Right atrium auricular region (tissue), 2 donors: ENCODE measurements around the gene PLCH2. TPM values are rescaled to one million over a fixed set of nuclear protein-coding genes. Genes with fewer than 3 reads are reported as not detected.

Source experiments
- DNase-seq: peaks from one replicate; pipeline ENCODE4 v3.0.0-alpha.2; 2019; ENCODE audit warnings: low spot score
- H3K27ac ChIP-seq, 2 donors: fragments of 200-600 bp; sonication (generic); 1 replicate in 1 of 2; 2 replicates in 1 of 2; pipeline ENCODE4 v1.5.1; 2016 to 2019
- H3K27me3 ChIP-seq, 2 donors: fragments of 200-600 bp; sonication (generic); one replicate each; pipeline versions ENCODE4 v1.5.1 to v1.6.0; 2017 to 2019
- H3K36me3 ChIP-seq: fragments of 200-600 bp; sonication (generic); one replicate; pipeline ENCODE4 v1.5.1; 2016
- H3K4me1 ChIP-seq, 2 donors: fragments of 200-600 bp; sonication (generic); one replicate each; pipeline versions ENCODE4 v1.5.1 to v1.6.0; 2017 to 2019
- H3K4me3 ChIP-seq, 2 donors: fragments of 200-600 bp; sonication (generic); 1 replicate in 1 of 2; 2 replicates in 1 of 2; pipeline ENCODE4 v1.5.1; 2017 to 2019; ENCODE audit warnings: mild to moderate bottlenecking in 1 of 2, moderate library complexity in 1 of 2
- H3K9me3 ChIP-seq, 2 donors: fragments of 200-600 bp; sonication (generic); one replicate each; pipeline ENCODE4 v1.5.1; 2019
- total RNA-seq, 2 donors: library from RNA; depleted of rRNA; stranded (reverse); fragments of >200 nt; gene quantifications; one replicate each; pipeline ENCODE4 v1.1.0, GENCODE V29; 2016
- TF ChIP-seq, protein P1 (sequence below), 2 donors: fragments of 200-600 bp; sonication (generic); IDR thresholded peaks; one replicate each; pipeline ENCODE4 v1.5.1; 2019; ENCODE audit warnings: antibody characterized with exemption in 2 of 2

The PLCH2 gene
- total RNA-seq, 2 donors from 2014 or later, result 0.12 TPM; not detected in 1

DNA sequence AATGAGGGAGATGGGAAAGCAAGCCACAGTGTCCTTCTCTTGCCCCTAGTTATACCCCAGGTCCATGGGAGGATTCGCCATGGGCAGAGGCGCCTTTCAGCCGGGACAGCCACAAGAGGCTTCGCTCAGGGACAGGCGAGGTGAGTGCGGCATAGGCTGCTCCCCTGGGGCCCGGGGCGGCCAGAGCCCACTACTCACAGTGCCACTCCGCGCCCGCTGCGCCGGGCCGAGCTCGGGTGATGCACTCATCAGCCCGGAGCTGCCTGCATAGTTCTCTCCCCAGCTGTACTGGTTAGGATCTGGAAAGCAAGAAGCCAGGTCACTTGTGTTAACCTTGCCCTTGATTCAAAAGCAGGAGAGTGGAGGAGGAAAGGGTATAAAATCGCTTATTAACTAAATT is 41.9 kb downstream of the PLCH2 start:
- Histone ChIP-seq H3K4me3 (no peak overlapping the region), H3K27me3 (no peaks in the 10 kb centered on the region), H3K36me3 (peaks cover 88% of the 10 kb centered on the region), H3K4me1 (peaks cover 0 to 2% of the 10 kb centered on the region in 2 donors), H3K9me3 (no peaks in the 10 kb centered on the region), H3K27ac (no peak overlapping the region)
- no peak for DNase-seq
- TF ChIP-seq, protein P1, sequence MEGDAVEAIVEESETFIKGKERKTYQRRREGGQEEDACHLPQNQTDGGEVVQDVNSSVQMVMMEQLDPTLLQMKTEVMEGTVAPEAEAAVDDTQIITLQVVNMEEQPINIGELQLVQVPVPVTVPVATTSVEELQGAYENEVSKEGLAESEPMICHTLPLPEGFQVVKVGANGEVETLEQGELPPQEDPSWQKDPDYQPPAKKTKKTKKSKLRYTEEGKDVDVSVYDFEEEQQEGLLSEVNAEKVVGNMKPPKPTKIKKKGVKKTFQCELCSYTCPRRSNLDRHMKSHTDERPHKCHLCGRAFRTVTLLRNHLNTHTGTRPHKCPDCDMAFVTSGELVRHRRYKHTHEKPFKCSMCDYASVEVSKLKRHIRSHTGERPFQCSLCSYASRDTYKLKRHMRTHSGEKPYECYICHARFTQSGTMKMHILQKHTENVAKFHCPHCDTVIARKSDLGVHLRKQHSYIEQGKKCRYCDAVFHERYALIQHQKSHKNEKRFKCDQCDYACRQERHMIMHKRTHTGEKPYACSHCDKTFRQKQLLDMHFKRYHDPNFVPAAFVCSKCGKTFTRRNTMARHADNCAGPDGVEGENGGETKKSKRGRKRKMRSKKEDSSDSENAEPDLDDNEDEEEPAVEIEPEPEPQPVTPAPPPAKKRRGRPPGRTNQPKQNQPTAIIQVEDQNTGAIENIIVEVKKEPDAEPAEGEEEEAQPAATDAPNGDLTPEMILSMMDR (IDR thresholded peaks at IDR 0.05), result no peak

DNA sequence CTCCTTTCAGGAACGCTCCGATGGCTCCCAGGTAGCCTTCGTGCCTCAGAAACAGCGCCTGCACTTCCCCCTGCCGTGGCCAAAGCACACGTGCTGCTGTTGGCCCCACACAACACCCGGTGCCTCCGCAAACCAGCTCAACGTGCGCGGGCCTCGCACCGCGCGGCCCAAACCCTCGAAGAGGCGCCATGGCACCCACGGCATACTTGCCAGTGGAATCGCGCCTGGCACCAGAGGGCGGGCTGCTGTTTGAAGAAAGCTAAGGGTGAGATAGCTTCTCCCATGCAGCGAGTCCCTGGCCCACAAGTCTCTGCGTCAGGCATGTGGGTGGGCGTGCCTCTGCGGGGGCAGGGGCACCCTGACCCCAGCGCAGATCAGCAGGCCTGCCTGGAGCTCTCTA is 42.4 kb downstream of the PLCH2 start:
- H3K4me3 ChIP-seq, result no peak overlapping the region
- H3K4me1 ChIP-seq, result peaks cover 0 to 7% of the 10 kb centered on the region in 2 donors
- H3K36me3 ChIP-seq, result peaks cover 83% of the 10 kb centered on the region
- TF ChIP-seq, protein P1 (IDR thresholded peaks at IDR 0.05), result no peak
- no peaks in the 10 kb centered on the region for H3K9me3 ChIP-seq
- no peak for DNase-seq
- no peak overlapping the region for H3K27ac ChIP-seq
- no peaks in the 10 kb centered on the region for H3K27me3 ChIP-seq

DNA sequence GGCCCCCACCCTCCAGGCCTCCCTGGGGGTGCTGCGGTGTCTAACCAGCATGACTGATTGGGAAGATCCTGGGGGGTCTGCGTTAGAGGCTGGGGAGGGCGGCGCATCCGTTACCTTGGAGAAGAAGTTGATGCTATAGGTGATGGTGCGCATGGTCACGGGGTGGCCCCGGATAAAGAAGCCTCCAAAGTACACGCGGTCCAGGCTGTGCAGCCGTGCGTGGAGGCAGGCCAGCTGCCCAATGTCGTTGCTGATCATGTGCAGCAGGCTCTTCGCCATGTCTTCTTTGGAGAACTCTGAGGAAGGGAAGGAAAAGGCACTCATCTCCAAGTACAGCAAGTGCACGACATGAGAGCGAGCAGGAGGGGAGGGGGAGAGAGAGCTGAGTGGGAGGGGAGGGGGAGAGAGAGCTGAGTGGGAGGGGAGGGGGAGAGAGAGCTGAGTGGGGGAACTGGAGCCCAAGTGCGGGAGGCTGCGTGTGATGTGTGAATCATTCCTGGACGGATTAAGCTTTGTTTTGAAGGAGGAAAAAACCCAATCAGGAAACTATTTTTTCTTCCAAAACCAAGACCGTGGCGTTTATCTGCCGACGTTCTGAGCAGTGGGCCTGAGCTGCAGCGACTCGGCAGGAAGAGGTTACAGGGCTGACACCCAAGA is 43.1 kb downstream of the PLCH2 start:
- no peak overlapping the region for H3K4me3 ChIP-seq
- H3K9me3 ChIP-seq, result no peaks in the 10 kb centered on the region
- H3K4me1 ChIP-seq, result peaks cover 0 to 14% of the 10 kb centered on the region in 2 donors
- peaks cover 76% of the 10 kb centered on the region for H3K36me3 ChIP-seq
- no peak overlapping the region for H3K27ac ChIP-seq
- no peak for DNase-seq
- no peaks in the 10 kb centered on the region for H3K27me3 ChIP-seq
- TF ChIP-seq, protein P1 (IDR thresholded peaks at IDR 0.05), result no peak

DNA sequence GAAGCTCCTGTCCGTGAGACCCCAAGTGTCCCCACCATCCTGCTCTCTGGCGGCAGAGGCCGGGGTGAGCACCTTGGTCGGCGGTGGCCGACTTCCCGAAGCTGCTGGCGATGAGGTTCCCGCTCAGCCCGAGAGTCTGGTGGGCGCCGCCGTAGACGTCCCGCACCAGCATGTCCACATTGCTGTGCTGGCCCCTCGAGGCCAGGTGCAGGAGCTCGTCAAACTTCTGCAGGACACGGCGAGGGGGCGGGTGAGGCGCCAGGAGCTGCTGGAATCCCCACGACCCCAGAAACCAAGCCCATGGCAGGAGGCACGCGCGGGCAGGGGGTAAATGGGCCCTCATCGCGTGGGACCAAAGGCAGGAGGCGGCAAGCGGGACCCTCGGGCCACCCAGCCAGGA is 43.6 kb downstream of the PLCH2 start:
- no peak for DNase-seq
- H3K4me3 ChIP-seq, result no peak overlapping the region
- H3K9me3 ChIP-seq, result no peaks in the 10 kb centered on the region
- no peaks in the 10 kb centered on the region for H3K27me3 ChIP-seq
- H3K36me3 ChIP-seq, result peaks cover 71% of the 10 kb centered on the region
- H3K4me1 ChIP-seq, result peaks cover 0 to 19% of the 10 kb centered on the region in 2 donors
- no peak overlapping the region for H3K27ac ChIP-seq
- TF ChIP-seq, protein P1 (IDR thresholded peaks at IDR 0.05), result no peak

DNA sequence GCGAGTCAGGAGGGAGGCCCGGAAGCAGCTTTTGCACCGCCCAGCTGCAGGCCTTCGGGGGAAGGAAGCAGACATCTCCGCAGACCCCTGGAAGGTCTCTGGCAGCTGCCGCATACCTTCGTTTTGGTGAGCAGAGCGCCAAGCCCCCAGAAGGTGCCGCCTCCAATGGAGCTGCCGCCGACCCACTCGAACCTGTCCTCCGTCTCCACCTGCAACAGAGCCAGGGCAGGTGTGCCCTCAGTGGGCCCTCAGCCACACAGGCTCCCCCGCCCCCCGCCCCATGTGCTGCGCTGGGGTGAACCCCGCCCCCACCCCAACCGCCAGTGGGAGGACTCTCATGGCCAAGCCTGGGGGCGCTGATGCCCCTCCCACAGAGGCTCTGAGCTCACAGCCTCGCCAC is 44.1 kb downstream of the PLCH2 start:
- no peaks in the 10 kb centered on the region for H3K9me3 ChIP-seq
- H3K27me3 ChIP-seq, result no peaks in the 10 kb centered on the region
- no peak for DNase-seq
- TF ChIP-seq, protein P1 (IDR thresholded peaks at IDR 0.05), result no peak
- no peak overlapping the region for H3K4me3 ChIP-seq
- peaks cover 66% of the 10 kb centered on the region for H3K36me3 ChIP-seq
- H3K4me1 ChIP-seq, result peaks cover 0 to 24% of the 10 kb centered on the region in 2 donors
- H3K27ac ChIP-seq, result no peak overlapping the region

DNA sequence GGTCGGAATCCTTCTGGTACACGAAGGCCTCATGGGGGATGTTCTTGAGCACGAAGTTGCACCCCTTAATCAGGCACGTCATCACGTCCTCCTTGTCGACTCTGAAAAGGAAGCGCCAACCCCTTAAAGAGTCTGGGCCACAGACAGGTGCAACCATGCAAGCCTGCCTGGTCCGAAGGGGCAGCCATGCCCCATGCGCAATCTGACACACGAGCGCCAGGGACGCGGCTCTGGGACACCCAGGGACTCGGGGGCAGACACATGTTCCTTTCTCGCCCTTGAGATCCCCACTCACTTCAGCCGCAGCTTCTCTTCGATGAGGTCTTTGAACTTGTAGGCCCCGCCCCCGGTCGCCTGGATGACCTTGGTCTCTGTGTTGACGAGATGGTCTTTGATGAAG is 44.7 kb downstream of the PLCH2 start:
- DNase-seq, result no peak
- no peak overlapping the region for H3K27ac ChIP-seq
- H3K9me3 ChIP-seq, result no peaks in the 10 kb centered on the region
- no peaks in the 10 kb centered on the region for H3K27me3 ChIP-seq
- peaks cover 60% of the 10 kb centered on the region for H3K36me3 ChIP-seq
- H3K4me3 ChIP-seq, result no peak overlapping the region
- TF ChIP-seq, protein P1 (IDR thresholded peaks at IDR 0.05), result no peak
- H3K4me1 ChIP-seq, result peaks cover 0 to 30% of the 10 kb centered on the region in 2 donors
